ENCODE measurements around the gene KIAA1671. TPM values are rescaled to one million over a fixed set of nuclear protein-coding genes. Genes with fewer than 3 reads are reported as not detected.

Gene KIAA1671
- total RNA-seq, 1 experiment from 2014 or later = 12.8 TPM

DNA sequence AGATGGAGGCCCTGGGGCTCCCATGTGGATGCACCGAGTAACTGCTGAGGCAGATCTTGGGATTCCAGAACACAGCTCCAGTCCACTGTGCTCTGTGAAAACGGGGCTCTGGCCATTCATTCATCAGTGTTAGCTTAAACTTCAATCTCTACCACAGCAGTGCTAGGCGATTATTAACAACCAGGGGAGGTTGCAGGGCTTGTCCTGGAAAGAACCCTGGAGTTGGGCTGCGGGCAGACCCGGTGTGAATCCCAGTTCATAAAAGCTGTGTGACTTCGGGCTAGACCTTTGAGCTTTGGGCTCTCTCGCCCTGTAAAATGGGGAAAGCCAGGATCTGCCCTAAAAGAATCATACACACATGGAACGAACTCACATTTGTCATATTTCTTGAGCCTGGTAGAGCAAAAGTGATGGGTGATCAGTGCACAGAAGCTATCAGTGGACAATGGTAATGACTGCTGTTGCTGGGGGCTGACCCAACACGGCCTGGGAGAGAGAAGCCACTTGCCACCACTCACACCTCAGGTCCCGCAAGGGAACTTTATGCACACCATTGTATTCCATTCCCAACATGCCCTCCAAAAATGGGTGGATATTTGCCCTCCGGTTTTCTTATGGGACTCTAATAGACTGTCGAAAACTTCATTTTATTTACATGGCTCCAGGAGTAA lies 231.6 kb downstream of the KIAA1671 start:
- Histone ChIP-seq H3K4me1 (ENCODE audit: insufficient read depth, low read length, poor library complexity, severe bottlenecking) (no peaks in the 10 kb centered on the region), H3K4me3 (ENCODE audit: low read depth, low read length, poor library complexity, severe bottlenecking) (no peak overlapping the region), H3K36me3 (ENCODE audit: insufficient read depth, low read length, poor library complexity, severe bottlenecking) (no peaks in the 10 kb centered on the region), H3K27me3 (replicated peaks; ENCODE audit: insufficient read depth, low read depth, low read length, poor library complexity) (no peaks in the 10 kb centered on the region), H3K9me3 (ENCODE audit: low read depth, low read length, poor library complexity, severe bottlenecking) (no peaks in the 10 kb centered on the region), H3K27ac (ENCODE audit: low read depth, low read length, poor library complexity, severe bottlenecking) (no peak overlapping the region)
- intact Hi-C loops (cut with micrococcal nuclease; ENCODE audit: unreplicated experiment) = no loop called here
- ChIA-PET CTCF (no interaction called here), POLR2A (ENCODE audit: low non-redundant PET) (no interaction called here)
- no TSS peak for BruUV-seq (replicated peaks)
- DNase-seq (ENCODE audit: low spot score) = no peak
- no peak for TF ChIP-seq EZH2 (IDR thresholded peaks at IDR 0.05; ENCODE audit: borderline replicate concordance, low read depth, low read length, poor library complexity, severe bottlenecking)
- TF ChIP-seq, protein P1, sequence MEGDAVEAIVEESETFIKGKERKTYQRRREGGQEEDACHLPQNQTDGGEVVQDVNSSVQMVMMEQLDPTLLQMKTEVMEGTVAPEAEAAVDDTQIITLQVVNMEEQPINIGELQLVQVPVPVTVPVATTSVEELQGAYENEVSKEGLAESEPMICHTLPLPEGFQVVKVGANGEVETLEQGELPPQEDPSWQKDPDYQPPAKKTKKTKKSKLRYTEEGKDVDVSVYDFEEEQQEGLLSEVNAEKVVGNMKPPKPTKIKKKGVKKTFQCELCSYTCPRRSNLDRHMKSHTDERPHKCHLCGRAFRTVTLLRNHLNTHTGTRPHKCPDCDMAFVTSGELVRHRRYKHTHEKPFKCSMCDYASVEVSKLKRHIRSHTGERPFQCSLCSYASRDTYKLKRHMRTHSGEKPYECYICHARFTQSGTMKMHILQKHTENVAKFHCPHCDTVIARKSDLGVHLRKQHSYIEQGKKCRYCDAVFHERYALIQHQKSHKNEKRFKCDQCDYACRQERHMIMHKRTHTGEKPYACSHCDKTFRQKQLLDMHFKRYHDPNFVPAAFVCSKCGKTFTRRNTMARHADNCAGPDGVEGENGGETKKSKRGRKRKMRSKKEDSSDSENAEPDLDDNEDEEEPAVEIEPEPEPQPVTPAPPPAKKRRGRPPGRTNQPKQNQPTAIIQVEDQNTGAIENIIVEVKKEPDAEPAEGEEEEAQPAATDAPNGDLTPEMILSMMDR (conservative IDR thresholded peaks at IDR 0.05; ENCODE audit: low read depth, low read length) = no peak

DNA sequence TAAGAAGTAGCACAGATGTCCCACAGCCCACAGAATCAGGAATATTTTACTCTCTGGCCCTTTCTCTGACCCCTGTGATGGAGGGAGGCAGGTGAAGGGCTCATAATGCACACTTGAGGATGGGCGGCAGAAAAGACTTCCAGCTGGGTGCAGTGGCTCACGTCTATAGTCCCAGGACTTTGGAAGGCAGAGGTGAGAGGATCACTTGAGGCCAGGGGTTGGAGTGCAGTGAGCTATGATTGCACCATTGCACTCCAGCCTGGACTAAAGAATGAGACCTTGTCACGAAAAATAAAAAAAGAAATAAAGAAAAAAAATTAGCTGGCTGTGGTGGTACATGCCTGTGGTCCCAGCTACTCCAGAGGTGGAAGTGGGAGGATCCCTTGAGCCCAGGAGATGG lies 233.6 kb downstream of the KIAA1671 start:
- ChIA-PET CTCF (interaction anchor here (0.6 kb wide), 2 partner anchors 105 to 191 kb away, joined by 3 to 5 read pairs; no protein-coding TSS in a partner anchor), POLR2A (ENCODE audit: low non-redundant PET) (no interaction called here)
- intact Hi-C loops (cut with micrococcal nuclease; ENCODE audit: unreplicated experiment) = no loop called here
- Histone ChIP-seq H3K27ac (ENCODE audit: low read depth, low read length, poor library complexity, severe bottlenecking) (no peak overlapping the region), H3K27me3 (replicated peaks; ENCODE audit: insufficient read depth, low read depth, low read length, poor library complexity) (no peaks in the 10 kb centered on the region), H3K4me3 (ENCODE audit: low read depth, low read length, poor library complexity, severe bottlenecking) (no peak overlapping the region), H3K9me3 (ENCODE audit: low read depth, low read length, poor library complexity, severe bottlenecking) (no peaks in the 10 kb centered on the region), H3K4me1 (ENCODE audit: insufficient read depth, low read length, poor library complexity, severe bottlenecking) (no peaks in the 10 kb centered on the region), H3K36me3 (ENCODE audit: insufficient read depth, low read length, poor library complexity, severe bottlenecking) (no peaks in the 10 kb centered on the region)
- DNase-seq (ENCODE audit: low spot score) = no peak
- no TSS peak for BruUV-seq (replicated peaks)
- TF ChIP-seq, protein P1 (conservative IDR thresholded peaks at IDR 0.05; ENCODE audit: low read depth, low read length) = no peak
- TF ChIP-seq EZH2 (IDR thresholded peaks at IDR 0.05; ENCODE audit: borderline replicate concordance, low read depth, low read length, poor library complexity, severe bottlenecking) = no peak

DNA sequence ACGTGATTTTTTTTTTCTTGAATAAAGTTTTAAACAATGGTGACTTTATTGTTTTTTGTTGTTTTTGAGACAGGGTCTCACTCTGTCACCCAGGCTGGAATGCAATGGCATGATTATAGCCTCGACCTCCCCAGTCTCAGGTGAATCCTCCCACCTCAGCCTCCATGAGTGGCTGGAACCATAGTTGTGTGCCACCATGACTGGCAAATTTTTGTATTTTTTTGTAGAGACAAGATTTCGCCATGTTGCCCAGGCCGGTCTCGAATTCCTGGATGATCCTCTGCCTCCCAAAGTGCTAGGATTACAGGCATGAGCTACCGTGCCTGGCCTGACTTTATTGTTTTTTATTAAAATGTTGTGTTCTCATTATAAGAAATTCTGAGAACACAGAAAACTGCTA lies 235.0 kb downstream of the KIAA1671 start:
- Histone ChIP-seq H3K4me3 (ENCODE audit: low read depth, low read length, poor library complexity, severe bottlenecking) (no peak overlapping the region), H3K4me1 (ENCODE audit: insufficient read depth, low read length, poor library complexity, severe bottlenecking) (no peaks in the 10 kb centered on the region), H3K27ac (ENCODE audit: low read depth, low read length, poor library complexity, severe bottlenecking) (no peak overlapping the region), H3K36me3 (ENCODE audit: insufficient read depth, low read length, poor library complexity, severe bottlenecking) (no peaks in the 10 kb centered on the region), H3K27me3 (replicated peaks; ENCODE audit: insufficient read depth, low read depth, low read length, poor library complexity) (no peaks in the 10 kb centered on the region), H3K9me3 (ENCODE audit: low read depth, low read length, poor library complexity, severe bottlenecking) (no peaks in the 10 kb centered on the region)
- intact Hi-C loops (cut with micrococcal nuclease; ENCODE audit: unreplicated experiment) = no loop called here
- BruUV-seq (replicated peaks) = no TSS peak
- DNase-seq (ENCODE audit: low spot score) = no peak
- no peak for TF ChIP-seq EZH2 (IDR thresholded peaks at IDR 0.05; ENCODE audit: borderline replicate concordance, low read depth, low read length, poor library complexity, severe bottlenecking)
- TF ChIP-seq, protein P1 (conservative IDR thresholded peaks at IDR 0.05; ENCODE audit: low read depth, low read length) = no peak
- ChIA-PET POLR2A (ENCODE audit: low non-redundant PET) (no interaction called here), CTCF (no interaction called here)

All from A673 (cell line).